Fibroblast of mammary gland (primary cell): ENCODE measurements around the gene POLQ.

ENCODE experiments used
- DNase-seq: peaks from one replicate; pipeline ENCODE4 v3.0.0-alpha.2; 2010; ENCODE audit warnings: low read depth
- H3K4me3 ChIP-seq: 2 replicates; pipeline ENCODE4 v1.5.1; 2011; ENCODE audit warnings: low read depth, mild to moderate bottlenecking, low read length, moderate library complexity; ENCODE audit not compliant: control insufficient read depth
- TF ChIP-seq, protein P1 (sequence below): conservative IDR thresholded peaks from 2 replicates; pipeline ENCODE4 v1.5.1; 2011; ENCODE audit warnings: low read depth, low read length, inconsistent platforms; ENCODE audit not compliant: control insufficient read depth, insufficient read depth

Gene POLQ

DNA sequence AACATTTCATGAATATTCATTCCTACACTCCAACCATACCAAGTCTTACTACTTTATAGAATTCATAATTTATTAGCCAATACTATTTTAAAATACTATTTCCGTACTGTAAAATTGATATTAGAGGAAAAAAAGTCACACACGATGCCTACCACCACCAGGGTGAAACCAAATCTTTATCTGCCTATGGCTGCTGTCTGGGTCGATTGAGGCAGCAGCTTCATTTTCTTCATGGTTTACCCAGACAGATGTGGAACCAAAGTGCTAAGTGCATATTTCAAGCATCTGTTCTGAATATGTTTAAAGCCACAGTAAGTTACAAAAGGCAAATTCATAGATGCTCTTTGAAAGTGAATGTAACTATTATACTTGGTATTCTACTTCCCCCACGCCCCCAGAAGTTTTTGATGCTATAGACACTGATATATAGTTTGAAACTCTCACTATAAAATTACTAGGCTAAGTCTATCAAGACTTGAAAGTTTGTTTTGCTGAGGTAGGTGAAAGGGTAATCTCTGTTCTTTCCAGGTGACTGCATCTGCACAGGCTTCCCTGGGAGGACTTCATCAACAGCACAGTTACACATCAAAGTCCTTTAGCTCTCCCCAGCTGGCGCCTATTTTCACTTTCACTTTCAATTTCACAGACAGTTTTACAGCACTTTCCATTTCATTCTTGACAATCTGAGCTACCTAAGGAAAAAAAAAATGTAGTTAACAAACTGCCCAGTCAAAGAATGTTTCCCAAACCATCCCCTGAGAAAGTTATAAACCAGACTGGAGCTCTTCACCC is 113.9 kb downstream of the POLQ start:
- peak overlapping the region; percentile 36 for H3K4me3 ChIP-seq
- peak; percentile 64 for DNase-seq

DNA sequence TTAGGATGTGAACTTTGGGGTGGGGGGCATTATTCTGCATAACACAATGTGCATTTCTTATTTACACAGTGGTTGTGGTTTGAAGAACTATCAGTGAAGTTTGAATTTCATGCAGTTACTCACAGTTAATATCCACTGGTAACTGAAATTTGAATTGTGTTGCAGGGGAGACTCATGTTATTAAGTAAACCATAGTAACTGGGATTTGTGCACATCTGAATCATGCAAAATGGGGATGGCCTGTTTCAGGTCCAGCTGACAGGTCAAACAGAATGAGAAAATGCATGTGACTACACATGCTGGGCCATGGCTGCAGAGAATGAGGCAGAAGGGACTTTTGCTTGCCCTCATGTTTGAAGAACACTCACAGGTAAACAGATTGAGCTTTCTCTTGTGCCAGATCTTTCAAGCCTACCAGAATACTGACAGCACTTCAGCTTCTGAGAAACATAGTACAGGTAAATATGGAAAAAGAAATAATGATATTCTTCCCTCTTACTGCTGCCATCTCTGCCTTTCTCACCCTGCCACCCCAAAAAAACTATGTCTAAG is 115.0 kb downstream of the POLQ start:
- DNase-seq: no peak
- H3K4me3 ChIP-seq: no peak overlapping the region
- TF ChIP-seq, protein P1, sequence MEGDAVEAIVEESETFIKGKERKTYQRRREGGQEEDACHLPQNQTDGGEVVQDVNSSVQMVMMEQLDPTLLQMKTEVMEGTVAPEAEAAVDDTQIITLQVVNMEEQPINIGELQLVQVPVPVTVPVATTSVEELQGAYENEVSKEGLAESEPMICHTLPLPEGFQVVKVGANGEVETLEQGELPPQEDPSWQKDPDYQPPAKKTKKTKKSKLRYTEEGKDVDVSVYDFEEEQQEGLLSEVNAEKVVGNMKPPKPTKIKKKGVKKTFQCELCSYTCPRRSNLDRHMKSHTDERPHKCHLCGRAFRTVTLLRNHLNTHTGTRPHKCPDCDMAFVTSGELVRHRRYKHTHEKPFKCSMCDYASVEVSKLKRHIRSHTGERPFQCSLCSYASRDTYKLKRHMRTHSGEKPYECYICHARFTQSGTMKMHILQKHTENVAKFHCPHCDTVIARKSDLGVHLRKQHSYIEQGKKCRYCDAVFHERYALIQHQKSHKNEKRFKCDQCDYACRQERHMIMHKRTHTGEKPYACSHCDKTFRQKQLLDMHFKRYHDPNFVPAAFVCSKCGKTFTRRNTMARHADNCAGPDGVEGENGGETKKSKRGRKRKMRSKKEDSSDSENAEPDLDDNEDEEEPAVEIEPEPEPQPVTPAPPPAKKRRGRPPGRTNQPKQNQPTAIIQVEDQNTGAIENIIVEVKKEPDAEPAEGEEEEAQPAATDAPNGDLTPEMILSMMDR: no peak

More for the DNA sequence above, 113.9 kb downstream of the POLQ start:
- TF ChIP-seq, protein P1: no peak

DNA sequence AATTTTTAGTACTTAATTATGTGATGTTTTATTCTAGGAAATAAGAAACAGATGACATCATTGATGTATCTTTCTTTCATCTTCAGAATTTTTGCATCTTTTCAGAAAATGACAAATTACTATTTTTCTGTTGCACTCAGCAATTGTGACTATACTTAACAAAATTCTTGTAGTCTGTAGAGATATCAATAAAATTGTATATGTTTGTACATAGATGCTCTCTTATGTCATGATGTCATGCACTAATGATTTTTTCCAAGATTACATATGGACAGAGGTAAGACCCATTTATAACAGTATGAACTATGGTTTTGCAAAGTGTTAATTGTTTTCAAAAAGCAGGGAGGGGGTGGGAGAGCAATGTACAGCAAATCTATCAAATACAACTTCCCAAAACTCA is 121.2 kb downstream of the POLQ start:
- no peak overlapping the region for H3K4me3 ChIP-seq
- DNase-seq: no peak
- TF ChIP-seq, protein P1: no peak

DNA sequence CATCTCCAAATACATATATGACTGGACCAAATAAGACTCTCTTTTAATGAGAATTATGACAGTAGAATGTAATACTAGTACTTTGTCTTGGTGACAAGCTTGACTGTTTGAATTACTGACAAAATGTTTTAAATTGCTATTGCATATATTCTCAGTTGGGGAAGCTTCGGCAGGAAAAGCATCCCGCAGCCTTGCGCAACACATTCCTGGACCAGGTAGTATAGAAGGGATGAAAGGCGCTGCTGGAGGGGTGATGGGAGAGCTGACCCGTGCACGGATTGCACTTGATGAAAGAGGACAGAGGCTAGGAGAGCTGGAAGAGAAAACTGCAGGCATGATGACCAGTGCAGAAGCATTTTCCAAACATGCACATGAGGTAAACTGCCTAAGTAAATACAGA is 127.6 kb downstream of the POLQ start:
- no peak for DNase-seq
- TF ChIP-seq, protein P1: no peak
- no peak overlapping the region for H3K4me3 ChIP-seq

DNA sequence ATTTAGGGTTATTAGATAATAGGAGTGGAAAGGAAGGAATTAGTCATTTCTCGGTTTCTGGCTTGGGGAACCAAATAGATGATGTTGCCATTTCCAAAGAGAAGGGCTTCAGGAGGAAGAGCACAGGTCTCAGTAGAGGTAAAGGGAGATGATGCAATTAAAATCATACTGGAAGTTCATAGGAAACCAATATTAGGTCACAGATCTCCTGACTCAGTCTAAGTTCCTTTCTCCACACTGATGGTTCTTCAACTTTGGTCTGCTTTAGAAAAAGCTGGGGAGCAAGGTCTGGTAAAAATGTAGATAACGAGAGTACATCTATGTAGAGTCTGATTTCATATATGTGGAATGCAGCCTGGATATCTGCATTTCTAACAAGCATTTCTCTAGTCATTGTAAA is 130.9 kb downstream of the POLQ start:
- no peak overlapping the region for H3K4me3 ChIP-seq
- DNase-seq: no peak
- TF ChIP-seq, protein P1: no peak

DNA sequence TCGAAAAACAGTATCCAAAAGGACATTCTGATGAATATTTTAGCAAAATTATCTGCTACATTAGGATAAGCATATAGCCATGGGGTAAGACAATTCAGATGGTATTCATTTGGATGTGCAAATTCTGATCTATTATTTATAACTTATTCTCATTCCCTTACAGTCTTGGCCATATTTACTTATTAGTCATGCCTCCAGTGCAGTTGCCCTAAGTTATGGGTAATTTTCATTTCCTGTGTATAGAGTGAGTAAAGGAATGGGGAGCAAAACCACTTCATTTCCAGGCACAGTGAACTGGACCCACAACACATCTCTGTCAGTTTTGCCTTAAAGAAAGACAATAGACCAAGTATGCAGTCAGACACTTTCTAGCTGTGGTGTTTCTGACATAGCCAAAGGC is 134.3 kb downstream of the POLQ start:
- TF ChIP-seq, protein P1: no peak
- DNase-seq: peak; percentile 30
- no peak overlapping the region for H3K4me3 ChIP-seq
